Measurements from ENCODE around the gene DPEP2NB. TPM values are rescaled to one million over a fixed set of nuclear protein-coding genes. Genes with fewer than 3 reads are reported as not detected.

DPEP2NB gene
- total RNA-seq, 1 donor from 2014 or later = not detected

GRCh38 chr16:68055395-68055794 lies 39.7 kb upstream of the DPEP2NB start:
- Mint-ChIP-seq H3K4me1 (ENCODE audit: unreplicated experiment) (no peaks in the 10 kb centered on the region), H3K27ac (no peak overlapping the region), H3K4me3 (no peak overlapping the region), H3K36me3 (peaks cover 8% of the 10 kb centered on the region), H3K27me3 (no peaks in the 10 kb centered on the region), H3K9me3 (no peaks in the 10 kb centered on the region)
- DNase-seq (ENCODE audit: extremely low spot score, unreplicated experiment) = no peak
- no peak for TF ChIP-seq CTCF (conservative IDR thresholded peaks at IDR 0.05)

- no peak for TF ChIP-seq CTCF (conservative IDR thresholded peaks at IDR 0.05)
- Mint-ChIP-seq H3K36me3 (peaks cover 13% of the 10 kb centered on the region), H3K9me3 (no peaks in the 10 kb centered on the region), H3K27ac (no peak overlapping the region), H3K27me3 (no peaks in the 10 kb centered on the region), H3K4me3 (no peak overlapping the region), H3K4me1 (ENCODE audit: unreplicated experiment) (no peaks in the 10 kb centered on the region)
- no peak for DNase-seq (ENCODE audit: extremely low spot score, unreplicated experiment)
Measured at GRCh38 chr16:68049449-68049848, 33.7 kb upstream of the DPEP2NB start.

- no peaks in the 10 kb centered on the region for H3K9me3 Mint-ChIP-seq
- H3K27me3 Mint-ChIP-seq = no peaks in the 10 kb centered on the region
- H3K36me3 Mint-ChIP-seq = peaks cover 8% of the 10 kb centered on the region
- no peak overlapping the region for H3K27ac Mint-ChIP-seq
- TF ChIP-seq CTCF (conservative IDR thresholded peaks at IDR 0.05) = no peak
- DNase-seq (ENCODE audit: extremely low spot score, unreplicated experiment) = no peak
- no peak overlapping the region for H3K4me3 Mint-ChIP-seq
- H3K4me1 Mint-ChIP-seq (ENCODE audit: unreplicated experiment) = no peaks in the 10 kb centered on the region
Measured at GRCh38 chr16:68047987-68048386, 32.3 kb upstream of the DPEP2NB start.

GRCh38 chr16:68046106-68046505 lies 30.4 kb upstream of the DPEP2NB start:
- Mint-ChIP-seq H3K4me1 (ENCODE audit: unreplicated experiment) (no peaks in the 10 kb centered on the region), H3K27me3 (no peaks in the 10 kb centered on the region), H3K27ac (no peak overlapping the region), H3K36me3 (peaks cover 8% of the 10 kb centered on the region), H3K4me3 (no peak overlapping the region), H3K9me3 (no peaks in the 10 kb centered on the region)
- no peak for DNase-seq (ENCODE audit: extremely low spot score, unreplicated experiment)
- TF ChIP-seq CTCF (conservative IDR thresholded peaks at IDR 0.05) = no peak

- no peaks in the 10 kb centered on the region for H3K4me1 Mint-ChIP-seq (ENCODE audit: unreplicated experiment)
- H3K36me3 Mint-ChIP-seq = peaks cover 10% of the 10 kb centered on the region
- H3K4me3 Mint-ChIP-seq = no peak overlapping the region
- no peak for DNase-seq (ENCODE audit: extremely low spot score, unreplicated experiment)
- no peak overlapping the region for H3K27ac Mint-ChIP-seq
- no peak for TF ChIP-seq CTCF (conservative IDR thresholded peaks at IDR 0.05)
- no peaks in the 10 kb centered on the region for H3K27me3 Mint-ChIP-seq
- H3K9me3 Mint-ChIP-seq = no peaks in the 10 kb centered on the region
Measured at GRCh38 chr16:68041783-68042182, 26.1 kb upstream of the DPEP2NB start.
